Vagina (tissue), 2 donors: ENCODE measurements around the gene CEP290. TPM values are rescaled to one million over a fixed set of nuclear protein-coding genes. Genes with fewer than 3 reads are reported as not detected.

Experiments used
- DNase-seq, 2 donors: peaks; one replicate each; pipeline ENCODE4 v3.0.0-alpha.2; 2017; ENCODE audit errors: extremely low spot score in 2 of 2
- H3K27ac ChIP-seq: fragments of 200-600 bp; sonication (generic); one replicate; pipeline ENCODE4 v1.5.1; 2019
- H3K27me3 ChIP-seq: fragments of 200-600 bp; sonication (generic); one replicate; pipeline ENCODE4 v1.5.1; 2019
- H3K36me3 ChIP-seq, 2 donors: fragments of 200-600 bp; sonication (generic); one replicate each; pipeline ENCODE4 v1.5.1; 2017 to 2019
- H3K4me1 ChIP-seq: fragments of 200-600 bp; sonication (generic); one replicate; pipeline ENCODE4 v1.5.1; 2019
- H3K4me3 ChIP-seq, 2 donors: fragments of 200-600 bp; sonication (generic); 1 replicate in 1 of 2; 2 replicates in 1 of 2; pipeline ENCODE4 v1.5.1; 2016 to 2019
- H3K9me3 ChIP-seq: fragments of 200-600 bp; sonication (generic); one replicate; pipeline ENCODE4 v1.5.1; 2019
- POLR2A ChIP-seq, 2 donors: fragments of 450-650 bp; IDR thresholded peaks; one replicate each; pipeline ENCODE4 v1.6.1; 2017; ENCODE audit warnings: antibody characterized with exemption in 2 of 2, mild to moderate bottlenecking in 2 of 2, moderate library complexity in 2 of 2
- POLR2AphosphoS5 ChIP-seq, 2 donors: sonication (generic); formaldehyde crosslinking; IDR thresholded peaks; one replicate each; pipeline ENCODE4 v1.9.0; 2017; ENCODE audit warnings: antibody characterized with exemption in 2 of 2, mild to moderate bottlenecking in 2 of 2, low read depth in 1 of 2; ENCODE audit not compliant: insufficient read depth in 1 of 2
- intact Hi-C: fragments of 100-400 bp; cut with DNase I; formaldehyde crosslinking; loops from one replicate; pipeline ENCODE4 v1.15.1; 2023
- total RNA-seq: library from RNA; depleted of rRNA; stranded (reverse); fragments of >200 nt; gene quantifications from one replicate; pipeline ENCODE4 v1.2.3, GENCODE V29; 2016
- TF ChIP-seq, protein P1 (sequence below), 3 experiments: fragments of 450-650 bp in 2 of 3; fragments of 200-600 bp in 1 of 3; sonication (generic) in 1 of 3; IDR thresholded peaks; one replicate each; pipeline ENCODE4 v1.5.1; 2017 to 2019; ENCODE audit warnings: antibody characterized with exemption in 3 of 3, mild to moderate bottlenecking in 2 of 3, moderate library complexity in 2 of 3

Gene CEP290
- total RNA-seq, 1 donor from 2014 or later: 16.2 TPM

DNA sequence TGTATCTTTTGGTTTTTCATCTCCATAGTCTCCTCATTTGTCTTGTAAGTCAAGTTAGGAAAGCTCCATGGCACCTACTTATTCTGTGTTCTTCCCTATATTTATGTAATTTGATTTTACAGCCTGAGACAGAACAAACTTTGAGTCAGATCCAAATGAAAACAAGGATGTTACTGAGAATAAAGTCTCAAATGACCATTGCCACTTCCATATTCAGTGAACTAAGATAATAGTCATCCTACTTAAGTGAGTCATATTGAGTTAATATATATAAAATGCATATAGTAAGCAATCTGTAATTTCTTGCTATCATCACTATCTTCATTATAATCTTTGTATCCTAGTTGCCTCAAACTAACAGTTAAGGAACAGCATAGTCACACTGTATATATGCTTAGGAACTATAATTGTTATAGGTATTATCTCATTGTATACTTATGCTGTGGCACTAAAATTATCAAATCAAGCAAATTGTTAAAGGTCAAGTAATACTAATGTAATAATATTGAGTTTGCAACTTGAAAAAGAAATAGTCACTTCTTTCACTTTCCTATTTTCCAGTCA is 31.0 kb upstream of the CEP290 start:
- peaks cover 0 to 31% of the 10 kb centered on the region in 2 donors for H3K36me3 ChIP-seq
- no peak overlapping the region for H3K4me3 ChIP-seq
- no peak overlapping the region for H3K27ac ChIP-seq
- no peaks in the 10 kb centered on the region for H3K27me3 ChIP-seq
- no peak for TF ChIP-seq POLR2A (IDR thresholded peaks at IDR 0.05)
- TF ChIP-seq, protein P1, sequence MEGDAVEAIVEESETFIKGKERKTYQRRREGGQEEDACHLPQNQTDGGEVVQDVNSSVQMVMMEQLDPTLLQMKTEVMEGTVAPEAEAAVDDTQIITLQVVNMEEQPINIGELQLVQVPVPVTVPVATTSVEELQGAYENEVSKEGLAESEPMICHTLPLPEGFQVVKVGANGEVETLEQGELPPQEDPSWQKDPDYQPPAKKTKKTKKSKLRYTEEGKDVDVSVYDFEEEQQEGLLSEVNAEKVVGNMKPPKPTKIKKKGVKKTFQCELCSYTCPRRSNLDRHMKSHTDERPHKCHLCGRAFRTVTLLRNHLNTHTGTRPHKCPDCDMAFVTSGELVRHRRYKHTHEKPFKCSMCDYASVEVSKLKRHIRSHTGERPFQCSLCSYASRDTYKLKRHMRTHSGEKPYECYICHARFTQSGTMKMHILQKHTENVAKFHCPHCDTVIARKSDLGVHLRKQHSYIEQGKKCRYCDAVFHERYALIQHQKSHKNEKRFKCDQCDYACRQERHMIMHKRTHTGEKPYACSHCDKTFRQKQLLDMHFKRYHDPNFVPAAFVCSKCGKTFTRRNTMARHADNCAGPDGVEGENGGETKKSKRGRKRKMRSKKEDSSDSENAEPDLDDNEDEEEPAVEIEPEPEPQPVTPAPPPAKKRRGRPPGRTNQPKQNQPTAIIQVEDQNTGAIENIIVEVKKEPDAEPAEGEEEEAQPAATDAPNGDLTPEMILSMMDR (IDR thresholded peaks at IDR 0.05): no peak
- TF ChIP-seq POLR2AphosphoS5 (IDR thresholded peaks at IDR 0.05; ENCODE audit: insufficient read depth in 1 of 2, low read depth in 1 of 2): no peak
- no peak for DNase-seq
- H3K9me3 ChIP-seq: no peaks in the 10 kb centered on the region
- intact Hi-C loops: no loop called here
- H3K4me1 ChIP-seq: no peaks in the 10 kb centered on the region

DNA sequence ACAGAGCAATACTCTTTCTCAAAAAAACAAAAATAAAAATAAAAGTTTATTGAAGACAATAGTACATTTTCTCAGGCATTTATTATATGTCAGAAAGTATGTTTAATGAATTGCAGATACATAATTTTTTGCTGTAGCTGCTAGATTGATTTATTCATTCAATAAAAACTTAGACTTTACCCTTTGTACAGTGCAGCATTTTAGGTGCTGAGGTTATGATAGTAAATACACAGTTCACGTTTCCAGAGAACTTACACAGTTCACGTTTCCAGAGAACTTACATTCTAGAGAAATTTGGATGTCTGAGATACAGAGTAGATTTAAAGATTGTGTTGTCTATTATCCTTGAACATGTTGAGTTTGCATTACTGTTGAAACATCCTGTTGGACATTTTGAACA is 25.5 kb upstream of the CEP290 start:
- TF ChIP-seq, protein P1 (IDR thresholded peaks at IDR 0.05): no peak
- TF ChIP-seq POLR2AphosphoS5 (IDR thresholded peaks at IDR 0.05; ENCODE audit: insufficient read depth in 1 of 2, low read depth in 1 of 2) (no peak), POLR2A (IDR thresholded peaks at IDR 0.05) (no peak)
- DNase-seq: no peak
- Histone ChIP-seq H3K4me3 (no peak overlapping the region), H3K9me3 (no peaks in the 10 kb centered on the region), H3K36me3 (peaks cover 0 to 20% of the 10 kb centered on the region in 2 donors), H3K27ac (no peak overlapping the region), H3K4me1 (no peaks in the 10 kb centered on the region), H3K27me3 (no peaks in the 10 kb centered on the region)
- intact Hi-C loops: no loop called here

DNA sequence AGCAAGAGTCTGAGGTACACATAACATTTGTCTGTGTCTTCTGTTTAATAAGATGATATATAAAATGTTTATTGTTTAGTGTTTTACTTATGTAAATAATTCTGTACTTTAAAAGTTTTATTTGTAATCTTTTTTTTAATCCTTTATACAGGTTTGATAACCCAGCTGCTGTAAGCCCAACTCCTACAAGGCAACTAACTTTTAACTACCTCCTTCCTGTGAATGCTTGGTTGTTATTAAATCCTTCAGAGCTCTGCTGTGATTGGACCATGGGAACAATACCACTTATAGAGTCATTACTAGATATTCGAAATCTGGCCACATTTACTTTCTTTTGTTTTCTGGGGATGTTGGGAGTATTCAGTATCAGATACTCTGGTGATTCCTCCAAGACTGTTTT is 24.3 kb upstream of the CEP290 start:
- intact Hi-C loops: no loop called here
- no peak overlapping the region for H3K4me3 ChIP-seq
- peaks cover 0 to 20% of the 10 kb centered on the region in 2 donors for H3K36me3 ChIP-seq
- H3K27me3 ChIP-seq: no peaks in the 10 kb centered on the region
- H3K27ac ChIP-seq: no peak overlapping the region
- H3K4me1 ChIP-seq: no peaks in the 10 kb centered on the region
- no peaks in the 10 kb centered on the region for H3K9me3 ChIP-seq
- TF ChIP-seq, protein P1 (IDR thresholded peaks at IDR 0.05): no peak
- TF ChIP-seq POLR2A (IDR thresholded peaks at IDR 0.05) (no peak), POLR2AphosphoS5 (IDR thresholded peaks at IDR 0.05; ENCODE audit: insufficient read depth in 1 of 2, low read depth in 1 of 2) (no peak)
- no peak for DNase-seq

DNA sequence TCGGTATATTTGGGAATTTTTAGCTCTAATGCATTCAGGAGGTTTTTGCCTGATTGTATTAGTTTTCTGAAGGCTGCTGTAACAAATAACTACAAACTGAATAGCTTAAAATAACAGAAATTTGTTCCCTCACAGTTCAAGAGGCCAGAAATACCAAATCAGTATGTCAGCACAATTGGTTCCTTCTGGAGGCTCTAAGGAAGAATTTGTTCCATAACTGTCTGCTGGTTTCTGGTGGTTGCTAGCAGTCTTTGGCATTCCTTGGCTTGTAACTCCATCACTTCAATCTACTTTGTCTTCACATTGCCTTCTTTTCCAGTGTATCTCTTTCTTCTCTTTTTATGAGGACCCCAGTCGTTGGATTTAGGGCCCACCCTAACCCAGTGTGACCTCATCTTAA is 21.5 kb upstream of the CEP290 start:
- no peak for TF ChIP-seq POLR2AphosphoS5 (IDR thresholded peaks at IDR 0.05; ENCODE audit: insufficient read depth in 1 of 2, low read depth in 1 of 2)
- TF ChIP-seq POLR2A (IDR thresholded peaks at IDR 0.05): no peak
- TF ChIP-seq, protein P1 (IDR thresholded peaks at IDR 0.05): no peak
- no peak overlapping the region for H3K27ac ChIP-seq
- H3K4me3 ChIP-seq: no peak overlapping the region
- H3K27me3 ChIP-seq: no peaks in the 10 kb centered on the region
- no peaks in the 10 kb centered on the region for H3K4me1 ChIP-seq
- intact Hi-C loops: no loop called here
- peaks cover 0 to 32% of the 10 kb centered on the region in 2 donors for H3K36me3 ChIP-seq
- no peak for DNase-seq
- no peaks in the 10 kb centered on the region for H3K9me3 ChIP-seq

DNA sequence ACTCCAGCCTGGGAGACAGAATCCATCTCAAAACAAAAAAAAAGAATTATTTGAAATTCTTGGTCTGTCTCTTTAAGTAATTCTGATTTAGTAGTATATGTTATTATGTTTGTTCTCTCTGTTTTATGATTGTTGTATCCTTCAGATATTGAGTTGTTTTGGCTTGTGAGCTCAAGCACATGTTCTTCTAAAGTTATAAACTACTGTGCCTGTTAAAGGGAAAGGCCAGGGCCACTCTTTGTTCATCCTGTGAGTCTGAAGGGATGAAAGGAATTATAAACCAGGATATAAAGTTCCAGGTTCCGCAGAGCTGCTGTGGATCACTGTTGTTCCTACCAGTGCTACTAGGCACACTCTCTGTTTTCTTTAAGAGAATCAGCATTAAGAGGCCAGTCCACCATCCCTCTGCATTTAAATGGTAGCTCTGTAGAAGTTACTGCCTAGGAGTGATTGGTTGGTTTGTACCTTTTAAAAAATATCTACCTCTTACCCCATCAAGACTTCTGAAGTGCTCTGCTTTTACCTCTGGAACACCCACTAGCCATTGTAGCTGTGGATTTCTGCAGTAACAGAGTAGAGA is 14.3 kb upstream of the CEP290 start:
- no peak overlapping the region for H3K4me3 ChIP-seq
- H3K4me1 ChIP-seq: no peaks in the 10 kb centered on the region
- intact Hi-C loops: no loop called here
- no peak for DNase-seq
- no peaks in the 10 kb centered on the region for H3K27me3 ChIP-seq
- no peaks in the 10 kb centered on the region for H3K9me3 ChIP-seq
- TF ChIP-seq POLR2AphosphoS5 (IDR thresholded peaks at IDR 0.05; ENCODE audit: insufficient read depth in 1 of 2, low read depth in 1 of 2) (no peak), POLR2A (IDR thresholded peaks at IDR 0.05) (no peak)
- TF ChIP-seq, protein P1 (IDR thresholded peaks at IDR 0.05): no peak
- peaks cover 0 to 12% of the 10 kb centered on the region in 2 donors for H3K36me3 ChIP-seq
- no peak overlapping the region for H3K27ac ChIP-seq
